ENCODE results near the gene LTBP1. TPM values are rescaled to one million over a fixed set of nuclear protein-coding genes. Genes with fewer than 3 reads are reported as not detected.

Gene LTBP1
- total and polyA plus RNA-seq, 2 of the 13 experiments (the other 11 are each of a cell fraction or from before 2014, with no cell fraction given): 0.12 to 0.22 TPM

DNA sequence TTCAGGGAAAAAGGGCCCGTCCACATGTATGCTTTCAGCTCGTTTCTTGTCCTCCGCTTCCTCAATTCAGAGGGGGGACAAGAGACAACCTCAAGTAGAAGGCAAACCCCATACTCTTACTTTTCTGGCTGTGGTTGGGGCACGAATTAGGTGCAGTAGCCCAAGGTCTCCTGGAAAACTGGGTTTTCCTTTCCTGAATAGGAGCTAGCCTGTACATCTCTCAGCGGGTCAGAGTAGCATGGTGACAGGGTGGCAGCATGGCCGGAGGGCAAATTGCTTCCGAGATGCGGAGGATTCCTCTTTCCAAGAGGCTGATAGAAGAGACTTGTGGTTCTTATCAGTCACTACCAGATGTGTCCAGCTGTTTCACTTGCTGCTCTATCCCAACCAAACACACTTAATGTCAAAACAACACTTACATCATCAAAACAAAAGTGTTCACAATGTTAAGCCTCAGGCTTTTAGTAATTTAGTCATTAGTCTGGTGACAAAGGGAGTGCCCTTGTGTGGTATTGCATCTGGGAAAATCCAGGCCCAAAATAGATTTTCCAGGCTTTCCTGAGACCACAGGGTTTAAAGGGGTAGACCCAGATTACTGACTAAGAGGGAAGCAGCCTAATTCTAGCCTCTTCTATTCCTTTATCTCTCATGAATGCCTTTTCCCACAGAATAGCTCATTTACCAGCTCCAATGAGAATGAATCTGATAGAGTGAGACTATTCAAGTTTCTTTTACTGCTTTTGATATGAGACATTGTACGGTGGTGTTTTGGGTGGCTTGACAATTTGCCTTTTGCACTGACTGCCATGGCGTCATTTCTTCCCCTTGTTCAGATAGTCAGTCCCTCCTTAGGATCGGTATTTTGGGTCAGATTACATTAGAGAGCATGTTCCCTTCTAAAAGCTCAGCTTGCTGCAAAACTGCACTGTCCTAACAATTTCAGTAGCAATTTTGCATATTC, 162.0 kb downstream of the LTBP1 start (continued):
- TF ChIP-seq, protein P1, sequence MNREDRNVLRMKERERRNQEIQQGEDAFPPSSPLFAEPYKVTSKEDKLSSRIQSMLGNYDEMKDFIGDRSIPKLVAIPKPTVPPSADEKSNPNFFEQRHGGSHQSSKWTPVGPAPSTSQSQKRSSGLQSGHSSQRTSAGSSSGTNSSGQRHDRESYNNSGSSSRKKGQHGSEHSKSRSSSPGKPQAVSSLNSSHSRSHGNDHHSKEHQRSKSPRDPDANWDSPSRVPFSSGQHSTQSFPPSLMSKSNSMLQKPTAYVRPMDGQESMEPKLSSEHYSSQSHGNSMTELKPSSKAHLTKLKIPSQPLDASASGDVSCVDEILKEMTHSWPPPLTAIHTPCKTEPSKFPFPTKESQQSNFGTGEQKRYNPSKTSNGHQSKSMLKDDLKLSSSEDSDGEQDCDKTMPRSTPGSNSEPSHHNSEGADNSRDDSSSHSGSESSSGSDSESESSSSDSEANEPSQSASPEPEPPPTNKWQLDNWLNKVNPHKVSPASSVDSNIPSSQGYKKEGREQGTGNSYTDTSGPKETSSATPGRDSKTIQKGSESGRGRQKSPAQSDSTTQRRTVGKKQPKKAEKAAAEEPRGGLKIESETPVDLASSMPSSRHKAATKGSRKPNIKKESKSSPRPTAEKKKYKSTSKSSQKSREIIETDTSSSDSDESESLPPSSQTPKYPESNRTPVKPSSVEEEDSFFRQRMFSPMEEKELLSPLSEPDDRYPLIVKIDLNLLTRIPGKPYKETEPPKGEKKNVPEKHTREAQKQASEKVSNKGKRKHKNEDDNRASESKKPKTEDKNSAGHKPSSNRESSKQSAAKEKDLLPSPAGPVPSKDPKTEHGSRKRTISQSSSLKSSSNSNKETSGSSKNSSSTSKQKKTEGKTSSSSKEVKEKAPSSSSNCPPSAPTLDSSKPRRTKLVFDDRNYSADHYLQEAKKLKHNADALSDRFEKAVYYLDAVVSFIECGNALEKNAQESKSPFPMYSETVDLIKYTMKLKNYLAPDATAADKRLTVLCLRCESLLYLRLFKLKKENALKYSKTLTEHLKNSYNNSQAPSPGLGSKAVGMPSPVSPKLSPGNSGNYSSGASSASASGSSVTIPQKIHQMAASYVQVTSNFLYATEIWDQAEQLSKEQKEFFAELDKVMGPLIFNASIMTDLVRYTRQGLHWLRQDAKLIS (CRISPR knock-in tag; IDR thresholded peaks at IDR 0.05): no peak

DNA sequence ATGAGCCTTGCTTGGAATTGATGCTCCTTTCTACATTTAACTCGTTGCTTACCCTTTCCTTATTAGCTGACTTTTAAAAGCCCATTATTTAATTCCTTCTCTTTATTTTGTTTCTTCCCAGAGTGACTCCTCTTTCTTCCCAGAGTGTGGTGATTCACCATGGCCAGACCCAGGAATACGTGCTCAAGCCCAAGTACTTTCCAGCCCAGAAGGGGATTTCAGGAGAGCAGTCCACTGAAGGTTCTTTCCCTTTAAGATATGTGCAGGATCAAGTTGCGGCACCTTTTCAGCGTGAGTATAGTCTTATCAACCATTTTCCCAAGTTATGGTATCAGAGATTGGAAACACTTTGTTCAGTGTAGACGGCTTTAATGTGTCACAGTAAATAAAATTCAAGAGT, 163.7 kb downstream of the LTBP1 start:
- in situ Hi-C loops (cut with HindIII; ENCODE audit: extremely low pct_ligation_motif_present, low pct_unique_long_range_greater_than_20kb) (no loop called here), intact Hi-C loops (cut with micrococcal nuclease; ENCODE audit: unreplicated experiment) (no loop called here)
- Histone ChIP-seq H4K20me1 (ENCODE audit: insufficient read depth, low read length) (no peaks in the 10 kb centered on the region), H3K9ac (ENCODE audit: insufficient read depth, low read depth, low read length) (no peak overlapping the region), H3K27ac (ENCODE audit: extremely low read length, insufficient read depth, low read length) (no peak overlapping the region), H3K4me3 (replicated peaks in 1 of 3; ENCODE audit: insufficient read depth in 1 of 3, low read depth in 2 of 3, low read length in 3 of 3) (no peak overlapping the region), H3K4me2 (ENCODE audit: low read depth, low read length) (no peak overlapping the region), H3K27me3 (ENCODE audit: control insufficient read depth in 1 of 2, insufficient read depth in 2 of 2, low read length in 2 of 2) (peaks cover 0 to 2% of the 10 kb centered on the region in 2 experiments; a peak in 1 of 5 replicates), H3K79me2 (ENCODE audit: insufficient read depth, low read length) (no peaks in the 10 kb centered on the region), H2AFZ (ENCODE audit: low read length) (no peak overlapping the region), H3K36me3 (replicated peaks in 1 of 2; ENCODE audit: control insufficient read depth in 1 of 2, insufficient read depth in 2 of 2, low read length in 2 of 2) (no peaks in the 10 kb centered on the region), H3K9me3 (ENCODE audit: low read length) (no peaks in the 10 kb centered on the region), H3K4me1 (ENCODE audit: insufficient read depth, low read length) (no peaks in the 10 kb centered on the region)
- BruUV-seq (replicated peaks): no TSS peak
- WGBS (ENCODE audit: low lambda C conversion rate): 7% methylated on average over 5 of the region's 5 CpGs
- POLR2A ChIA-PET: no interaction called here
- no peak for ATAC-seq
- DNase-seq (ENCODE audit: low spot score): no peak
- TF ChIP-seq YEATS2 (CRISPR knock-in tag; IDR thresholded peaks at IDR 0.05; ENCODE audit: borderline replicate concordance) (no peak), ZNF460 (CRISPR knock-in tag; IDR thresholded peaks at IDR 0.05; ENCODE audit: borderline replicate concordance) (no peak), ZFY (CRISPR knock-in tag; IDR thresholded peaks at IDR 0.05) (no peak), POLR2A (IDR thresholded peaks at IDR 0.05; ENCODE audit: insufficient read depth in 1 of 2, low read depth in 2 of 2, low read length in 2 of 2) (no peak), KDM1A (CRISPR knock-in tag; IDR thresholded peaks at IDR 0.05) (no peak), HNRNPLL (IDR thresholded peaks at IDR 0.05; ENCODE audit: low read depth, low read length, poor library complexity, severe bottlenecking) (no peak), ZSCAN31 (CRISPR knock-in tag; IDR thresholded peaks at IDR 0.05; ENCODE audit: low read depth) (no peak), FOXP1 (IDR thresholded peaks at IDR 0.05) (no peak), FOXP1 (CRISPR knock-in tag; IDR thresholded peaks at IDR 0.05) (no peak), SMAD1 (CRISPR knock-in tag; IDR thresholded peaks at IDR 0.05; ENCODE audit: borderline replicate concordance, low read depth) (no peak), ZNF333 (CRISPR knock-in tag; IDR thresholded peaks at IDR 0.05; ENCODE audit: borderline replicate concordance) (no peak)
- TF ChIP-seq, protein P2, sequence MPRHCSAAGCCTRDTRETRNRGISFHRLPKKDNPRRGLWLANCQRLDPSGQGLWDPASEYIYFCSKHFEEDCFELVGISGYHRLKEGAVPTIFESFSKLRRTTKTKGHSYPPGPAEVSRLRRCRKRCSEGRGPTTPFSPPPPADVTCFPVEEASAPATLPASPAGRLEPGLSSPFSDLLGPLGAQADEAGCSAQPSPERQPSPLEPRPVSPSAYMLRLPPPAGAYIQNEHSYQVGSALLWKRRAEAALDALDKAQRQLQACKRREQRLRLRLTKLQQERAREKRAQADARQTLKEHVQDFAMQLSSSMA (CRISPR knock-in tag; IDR thresholded peaks at IDR 0.05): no peak
- TF ChIP-seq, protein P3, sequence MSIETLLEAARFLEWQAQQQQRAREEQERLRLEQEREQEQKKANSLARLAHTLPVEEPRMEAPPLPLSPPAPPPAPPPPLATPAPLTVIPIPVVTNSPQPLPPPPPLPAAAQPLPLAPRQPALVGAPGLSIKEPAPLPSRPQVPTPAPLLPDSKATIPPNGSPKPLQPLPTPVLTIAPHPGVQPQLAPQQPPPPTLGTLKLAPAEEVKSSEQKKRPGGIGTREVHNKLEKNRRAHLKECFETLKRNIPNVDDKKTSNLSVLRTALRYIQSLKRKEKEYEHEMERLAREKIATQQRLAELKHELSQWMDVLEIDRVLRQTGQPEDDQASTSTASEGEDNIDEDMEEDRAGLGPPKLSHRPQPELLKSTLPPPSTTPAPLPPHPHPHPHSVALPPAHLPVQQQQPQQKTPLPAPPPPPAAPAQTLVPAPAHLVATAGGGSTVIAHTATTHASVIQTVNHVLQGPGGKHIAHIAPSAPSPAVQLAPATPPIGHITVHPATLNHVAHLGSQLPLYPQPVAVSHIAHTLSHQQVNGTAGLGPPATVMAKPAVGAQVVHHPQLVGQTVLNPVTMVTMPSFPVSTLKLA (IDR thresholded peaks at IDR 0.05): no peak
- no peak for FAIRE-seq
- CTCF ChIA-PET (ENCODE audit: low intra/inter-chr PET ratio, low total read pairs): no interaction called here

Measured in HepG2 (cell line).